SK-N-SH treated with all-trans-retinoic acid at 6 μM for 48 hours (cell line): ENCODE data around the gene KDM4B.

Source experiments
- ATAC-seq: fragments of 200-7000 bp; cut with Tn5 transposase; 3 replicates; pipeline ENCODE4 v1.9.1; 2020; ENCODE audit warnings: mild to moderate bottlenecking, moderate library complexity
- BACH2 ChIP-seq: fragments of 250-450 bp; sonication (Bioruptor Pico); IDR thresholded peaks from 2 replicates; pipeline ENCODE4 v1.9.0; 2021; ENCODE audit warnings: mild to moderate bottlenecking, borderline replicate concordance
- CSDC2 ChIP-seq: fragments of 250-450 bp; sonication (Bioruptor Pico); IDR thresholded peaks from 2 replicates; pipeline ENCODE4 v1.5.0; 2020; ENCODE audit warnings: mild to moderate bottlenecking, moderate library complexity
- ESRRG ChIP-seq: fragments of 250-450 bp; sonication (Bioruptor Pico); IDR thresholded peaks from 2 replicates; pipeline ENCODE4 v1.6.1; 2021; ENCODE audit warnings: mild to moderate bottlenecking
- ISL1 ChIP-seq: fragments of 250-450 bp; sonication (Bioruptor Pico); IDR thresholded peaks from 2 replicates; pipeline ENCODE4 v2.1.2; 2022; ENCODE audit warnings: mild to moderate bottlenecking, moderate library complexity
- OSR1 ChIP-seq: fragments of 250-450 bp; sonication (Bioruptor Pico); IDR thresholded peaks from 2 replicates; pipeline ENCODE4 v1.8.0; 2022; ENCODE audit warnings: moderate library complexity, mild to moderate bottlenecking, inconsistent platforms
- PPARA ChIP-seq: fragments of 250-450 bp; sonication (Bioruptor Pico); IDR thresholded peaks from 2 replicates; pipeline ENCODE4 v1.5.0; 2020; ENCODE audit warnings: mild to moderate bottlenecking, borderline replicate concordance
- SNAI2 ChIP-seq: fragments of 250-450 bp; sonication (Bioruptor Pico); IDR thresholded peaks from 2 replicates; pipeline ENCODE4 v1.5.0; 2020; ENCODE audit warnings: mild to moderate bottlenecking, moderate library complexity
- TCF4 ChIP-seq: fragments of 250-450 bp; sonication (Bioruptor Pico); IDR thresholded peaks from 2 replicates; pipeline ENCODE4 v1.8.0; 2021; ENCODE audit warnings: mild to moderate bottlenecking, moderate library complexity, borderline replicate concordance
- TOX ChIP-seq: fragments of 250-450 bp; sonication (Bioruptor Pico); IDR thresholded peaks from 2 replicates; pipeline ENCODE4 v1.8.0; 2021; ENCODE audit warnings: mild to moderate bottlenecking, moderate library complexity, borderline replicate concordance
- ZC3H10 ChIP-seq: fragments of 250-450 bp; sonication (Bioruptor Pico); IDR thresholded peaks from 2 replicates; pipeline ENCODE4 v1.5.1; 2021; ENCODE audit warnings: mild to moderate bottlenecking, moderate library complexity
- ZFP30 ChIP-seq: fragments of 450-650 bp; formaldehyde crosslinking; IDR thresholded peaks from 2 replicates; pipeline ENCODE4 v1.5.0; 2022; ENCODE audit warnings: mild to moderate bottlenecking, moderate library complexity
- ZNF70 ChIP-seq: fragments of 450-650 bp; formaldehyde crosslinking; IDR thresholded peaks from 2 replicates; pipeline ENCODE4 v1.5.0; 2020; ENCODE audit warnings: mild to moderate bottlenecking, moderate library complexity
- ZNF8 ChIP-seq: fragments of 450-650 bp; formaldehyde crosslinking; IDR thresholded peaks from 2 replicates; pipeline ENCODE4 v1.5.0; 2020; ENCODE audit warnings: mild to moderate bottlenecking, moderate library complexity
- TF ChIP-seq, protein P1 (sequence below): fragments of 250-450 bp; sonication (Bioruptor Pico); IDR thresholded peaks from 2 replicates; pipeline ENCODE4 v1.8.0; 2021; ENCODE audit warnings: low read depth, mild to moderate bottlenecking, moderate library complexity, borderline replicate concordance
- TF ChIP-seq, protein P2 (sequence below): fragments of 250-450 bp; sonication (Bioruptor Pico); IDR thresholded peaks from 2 replicates; pipeline ENCODE4 v1.5.0; 2020; ENCODE audit warnings: mild to moderate bottlenecking, moderate library complexity
- TF ChIP-seq, protein P3 (sequence below): fragments of 250-450 bp; sonication (Bioruptor Pico); IDR thresholded peaks from 2 replicates; pipeline ENCODE4 v1.5.1; 2020; ENCODE audit warnings: low read depth, mild to moderate bottlenecking, moderate library complexity
- TF ChIP-seq, protein P4 (sequence below): fragments of 250-450 bp; sonication (Bioruptor Pico); IDR thresholded peaks from 2 replicates; pipeline ENCODE4 v1.5.1; 2021; ENCODE audit warnings: mild to moderate bottlenecking, moderate library complexity

KDM4B gene

GRCh38 chr19:5149932-5150901 lies 181.3 kb downstream of the KDM4B start (continued):
- TF ChIP-seq, protein P1, sequence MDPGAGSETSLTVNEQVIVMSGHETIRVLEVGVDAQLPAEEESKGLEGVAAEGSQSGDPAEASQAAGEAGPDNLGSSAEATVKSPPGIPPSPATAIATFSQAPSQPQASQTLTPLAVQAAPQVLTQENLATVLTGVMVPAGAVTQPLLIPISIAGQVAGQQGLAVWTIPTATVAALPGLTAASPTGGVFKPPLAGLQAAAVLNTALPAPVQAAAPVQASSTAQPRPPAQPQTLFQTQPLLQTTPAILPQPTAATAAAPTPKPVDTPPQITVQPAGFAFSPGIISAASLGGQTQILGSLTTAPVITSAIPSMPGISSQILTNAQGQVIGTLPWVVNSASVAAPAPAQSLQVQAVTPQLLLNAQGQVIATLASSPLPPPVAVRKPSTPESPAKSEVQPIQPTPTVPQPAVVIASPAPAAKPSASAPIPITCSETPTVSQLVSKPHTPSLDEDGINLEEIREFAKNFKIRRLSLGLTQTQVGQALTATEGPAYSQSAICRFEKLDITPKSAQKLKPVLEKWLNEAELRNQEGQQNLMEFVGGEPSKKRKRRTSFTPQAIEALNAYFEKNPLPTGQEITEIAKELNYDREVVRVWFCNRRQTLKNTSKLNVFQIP (CRISPR knock-in tag) = no peak
- no peak for TF ChIP-seq PPARA (CRISPR knock-in tag)

GRCh38 chr19:5150902-5151741 lies 182.2 kb downstream of the KDM4B start:
- no peak for ATAC-seq

GRCh38 chr19:5152013-5152763 lies 183.3 kb downstream of the KDM4B start:
- TF ChIP-seq, protein P1 (CRISPR knock-in tag) = no peak
- TF ChIP-seq ZNF70 (no peak), ZFP30 (CRISPR knock-in tag) (no peak), PPARA (CRISPR knock-in tag) (no peak), OSR1 (CRISPR knock-in tag) (no peak), SNAI2 (no peak), ESRRG (CRISPR knock-in tag) (no peak), CSDC2 (no peak), TOX (CRISPR knock-in tag) (no peak), TCF4 (CRISPR knock-in tag) (no peak), BACH2 (CRISPR knock-in tag) (no peak), ISL1 (CRISPR knock-in tag) (no peak), ZC3H10 (CRISPR knock-in tag) (no peak), ZNF8 (CRISPR knock-in tag) (no peak)
- TF ChIP-seq, protein P2, sequence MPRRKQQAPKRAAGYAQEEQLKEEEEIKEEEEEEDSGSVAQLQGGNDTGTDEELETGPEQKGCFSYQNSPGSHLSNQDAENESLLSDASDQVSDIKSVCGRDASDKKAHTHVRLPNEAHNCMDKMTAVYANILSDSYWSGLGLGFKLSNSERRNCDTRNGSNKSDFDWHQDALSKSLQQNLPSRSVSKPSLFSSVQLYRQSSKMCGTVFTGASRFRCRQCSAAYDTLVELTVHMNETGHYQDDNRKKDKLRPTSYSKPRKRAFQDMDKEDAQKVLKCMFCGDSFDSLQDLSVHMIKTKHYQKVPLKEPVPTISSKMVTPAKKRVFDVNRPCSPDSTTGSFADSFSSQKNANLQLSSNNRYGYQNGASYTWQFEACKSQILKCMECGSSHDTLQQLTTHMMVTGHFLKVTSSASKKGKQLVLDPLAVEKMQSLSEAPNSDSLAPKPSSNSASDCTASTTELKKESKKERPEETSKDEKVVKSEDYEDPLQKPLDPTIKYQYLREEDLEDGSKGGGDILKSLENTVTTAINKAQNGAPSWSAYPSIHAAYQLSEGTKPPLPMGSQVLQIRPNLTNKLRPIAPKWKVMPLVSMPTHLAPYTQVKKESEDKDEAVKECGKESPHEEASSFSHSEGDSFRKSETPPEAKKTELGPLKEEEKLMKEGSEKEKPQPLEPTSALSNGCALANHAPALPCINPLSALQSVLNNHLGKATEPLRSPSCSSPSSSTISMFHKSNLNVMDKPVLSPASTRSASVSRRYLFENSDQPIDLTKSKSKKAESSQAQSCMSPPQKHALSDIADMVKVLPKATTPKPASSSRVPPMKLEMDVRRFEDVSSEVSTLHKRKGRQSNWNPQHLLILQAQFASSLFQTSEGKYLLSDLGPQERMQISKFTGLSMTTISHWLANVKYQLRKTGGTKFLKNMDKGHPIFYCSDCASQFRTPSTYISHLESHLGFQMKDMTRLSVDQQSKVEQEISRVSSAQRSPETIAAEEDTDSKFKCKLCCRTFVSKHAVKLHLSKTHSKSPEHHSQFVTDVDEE (CRISPR knock-in tag) = no peak
- TF ChIP-seq, protein P3, sequence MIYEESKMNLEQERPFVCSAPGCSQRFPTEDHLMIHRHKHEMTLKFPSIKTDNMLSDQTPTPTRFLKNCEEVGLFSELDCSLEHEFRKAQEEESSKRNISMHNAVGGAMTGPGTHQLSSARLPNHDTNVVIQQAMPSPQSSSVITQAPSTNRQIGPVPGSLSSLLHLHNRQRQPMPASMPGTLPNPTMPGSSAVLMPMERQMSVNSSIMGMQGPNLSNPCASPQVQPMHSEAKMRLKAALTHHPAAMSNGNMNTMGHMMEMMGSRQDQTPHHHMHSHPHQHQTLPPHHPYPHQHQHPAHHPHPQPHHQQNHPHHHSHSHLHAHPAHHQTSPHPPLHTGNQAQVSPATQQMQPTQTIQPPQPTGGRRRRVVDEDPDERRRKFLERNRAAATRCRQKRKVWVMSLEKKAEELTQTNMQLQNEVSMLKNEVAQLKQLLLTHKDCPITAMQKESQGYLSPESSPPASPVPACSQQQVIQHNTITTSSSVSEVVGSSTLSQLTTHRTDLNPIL (CRISPR knock-in tag) = no peak
- TF ChIP-seq, protein P4, sequence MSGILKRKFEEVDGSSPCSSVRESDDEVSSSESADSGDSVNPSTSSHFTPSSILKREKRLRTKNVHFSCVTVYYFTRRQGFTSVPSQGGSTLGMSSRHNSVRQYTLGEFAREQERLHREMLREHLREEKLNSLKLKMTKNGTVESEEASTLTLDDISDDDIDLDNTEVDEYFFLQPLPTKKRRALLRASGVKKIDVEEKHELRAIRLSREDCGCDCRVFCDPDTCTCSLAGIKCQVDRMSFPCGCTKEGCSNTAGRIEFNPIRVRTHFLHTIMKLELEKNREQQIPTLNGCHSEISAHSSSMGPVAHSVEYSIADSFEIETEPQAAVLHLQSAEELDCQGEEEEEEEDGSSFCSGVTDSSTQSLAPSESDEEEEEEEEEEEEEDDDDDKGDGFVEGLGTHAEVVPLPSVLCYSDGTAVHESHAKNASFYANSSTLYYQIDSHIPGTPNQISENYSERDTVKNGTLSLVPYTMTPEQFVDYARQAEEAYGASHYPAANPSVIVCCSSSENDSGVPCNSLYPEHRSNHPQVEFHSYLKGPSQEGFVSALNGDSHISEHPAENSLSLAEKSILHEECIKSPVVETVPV = no peak
- TF ChIP-seq, all 23 proteins: peak for 0
- ATAC-seq = no peak

More at GRCh38 chr19:5150902-5151741, 182.2 kb downstream of the KDM4B start:
- TF ChIP-seq TOX (CRISPR knock-in tag) = no peak
